Prostate gland (tissue), 2 donors: ENCODE measurements around the gene MUSTN1.

Experiments used
- CTCF ChIP-seq, 4 experiments: fragments of 200-600 bp in 2 of 4; fragments of 450-650 bp in 2 of 4; sonication (generic) in 2 of 4; IDR thresholded peaks; 1 replicate in 3 of 4; 2 replicates in 1 of 4; pipeline ENCODE4 v1.5.1; 2016 to 2019; ENCODE audit warnings: antibody characterized with exemption in 4 of 4, mild to moderate bottlenecking in 2 of 4, moderate library complexity in 2 of 4
- POLR2A ChIP-seq: fragments of 450-650 bp; IDR thresholded peaks from one replicate; pipeline ENCODE4 v1.6.1; 2016; ENCODE audit warnings: antibody characterized with exemption, mild to moderate bottlenecking

GRCh38 chr3:52857864-52858263, 23.0 kb upstream of the MUSTN1 start:
- no peak for TF ChIP-seq CTCF (IDR thresholded peaks at IDR 0.05)
- no peak for TF ChIP-seq POLR2A
